HEK293 (cell line): ENCODE measurements around the gene S100A1.

Experiments used
- CTCF ChIA-PET: fragments of 350-600 bp; formaldehyde crosslinking; extraction: SDS; loops from one replicate; lab custom pipeline; 2021; ENCODE audit warnings: antibody characterized with exemption; lab: Yijun Ruan, JAX
- POLR2A ChIA-PET: fragments of 300-600 bp; formaldehyde crosslinking; extraction: SDS; loops from one replicate; lab custom pipeline; 2020; ENCODE audit warnings: antibody characterized with exemption, inconsistent platforms; lab: Yijun Ruan, JAX
- H3K27ac ChIP-seq: fragments of 200-500 bp; sonication (Bioruptor generic); 2 replicates; pipeline ENCODE4 v1.5.1; 2014; ENCODE audit warnings: low read depth, low read length, control low read depth, inconsistent platforms; ENCODE audit errors: extremely low read depth
- H3K36me3 ChIP-seq, 2 experiments: fragments of 200-500 bp in 1 of 2; sonication (Bioruptor generic) in 1 of 2; 1 replicate in 1 of 2; 2 replicates in 1 of 2; pipeline ENCODE4 v1.5.1; 2014 to 2017; ENCODE audit warnings: inconsistent platforms in 2 of 2, low read length in 2 of 2; ENCODE audit not compliant: control insufficient read depth in 2 of 2, insufficient read depth in 1 of 2
- H3K4me1 ChIP-seq: fragments of 200-500 bp; sonication (Bioruptor generic); 2 replicates; pipeline ENCODE4 v1.5.1; 2014; ENCODE audit warnings: mild to moderate bottlenecking, low read length, inconsistent platforms; ENCODE audit not compliant: control insufficient read depth, insufficient read depth
- H3K4me3 ChIP-seq: 2 replicates; pipeline ENCODE4 v1.5.1; 2011; ENCODE audit warnings: low read depth, mild to moderate bottlenecking, control low read depth, low read length, moderate library complexity
- H3K9me3 ChIP-seq: fragments of 200-500 bp; sonication (Bioruptor generic); 2 replicates; pipeline ENCODE4 v1.5.1; 2014; ENCODE audit warnings: low read depth, low read length, inconsistent platforms; ENCODE audit not compliant: control insufficient read depth, insufficient read depth
- BCL11B ChIP-seq: fragments of 450-650 bp; formaldehyde crosslinking; IDR thresholded peaks from 2 replicates; pipeline ENCODE4 v1.5.1; 2016; ENCODE audit warnings: low read depth, missing biosample characterization, missing genetic modification characterization
- EGR2 ChIP-seq: fragments of 450-650 bp; formaldehyde crosslinking; IDR thresholded peaks from 2 replicates; pipeline ENCODE4 v1.5.1; 2016; ENCODE audit warnings: low read depth, missing biosample characterization, missing genetic modification characterization
- GFI1B ChIP-seq: fragments of 450-650 bp; formaldehyde crosslinking; IDR thresholded peaks from 2 replicates; pipeline ENCODE4 v1.5.1; 2016; ENCODE audit warnings: missing biosample characterization, missing genetic modification characterization
- KLF1 ChIP-seq: fragments of 450-650 bp; formaldehyde crosslinking; IDR thresholded peaks from 2 replicates; pipeline ENCODE4 v1.5.1; 2016; ENCODE audit warnings: missing biosample characterization, missing genetic modification characterization
- MYNN ChIP-seq: fragments of 450-650 bp; formaldehyde crosslinking; IDR thresholded peaks from 2 replicates; pipeline ENCODE4 v1.5.1; 2016; ENCODE audit warnings: missing biosample characterization, missing genetic modification characterization, borderline replicate concordance
- PRDM1 ChIP-seq: fragments of 450-650 bp; formaldehyde crosslinking; IDR thresholded peaks from 2 replicates; pipeline ENCODE4; 2016; ENCODE audit warnings: missing biosample characterization, missing genetic modification characterization
- ZFHX2 ChIP-seq: fragments of 450-650 bp; formaldehyde crosslinking; conservative IDR thresholded peaks from 2 replicates; pipeline ENCODE4 v1.5.1; 2016; ENCODE audit warnings: missing biosample characterization, missing genetic modification characterization
- ZFP69B ChIP-seq: fragments of 450-650 bp; formaldehyde crosslinking; IDR thresholded peaks from 2 replicates; pipeline ENCODE4 v1.5.1; 2016; ENCODE audit warnings: missing biosample characterization, missing genetic modification characterization
- ZNF121 ChIP-seq: fragments of 450-650 bp; formaldehyde crosslinking; IDR thresholded peaks from 2 replicates; pipeline ENCODE4 v1.5.1; 2016; ENCODE audit warnings: missing biosample characterization, missing genetic modification characterization
- ZNF223 ChIP-seq: fragments of 450-650 bp; formaldehyde crosslinking; IDR thresholded peaks from 2 replicates; pipeline ENCODE4 v1.5.1; 2016; ENCODE audit warnings: missing biosample characterization, missing genetic modification characterization
- ZNF341 ChIP-seq: fragments of 450-650 bp; formaldehyde crosslinking; IDR thresholded peaks from 2 replicates; pipeline ENCODE4; 2016; ENCODE audit warnings: low read depth, missing biosample characterization, missing genetic modification characterization
- ZNF398 ChIP-seq: fragments of 450-650 bp; formaldehyde crosslinking; IDR thresholded peaks from 2 replicates; pipeline ENCODE4 v1.5.1; 2017; ENCODE audit warnings: missing biosample characterization, missing genetic modification characterization
- ZNF777 ChIP-seq: fragments of 450-650 bp; formaldehyde crosslinking; IDR thresholded peaks from 2 replicates; pipeline ENCODE4 v1.5.1; 2017; ENCODE audit warnings: missing biosample characterization, missing genetic modification characterization, borderline replicate concordance
- ZSCAN16 ChIP-seq: fragments of 450-650 bp; formaldehyde crosslinking; IDR thresholded peaks from 2 replicates; pipeline ENCODE4 v1.5.1; 2016; ENCODE audit warnings: missing biosample characterization, missing genetic modification characterization
- ZSCAN23 ChIP-seq: fragments of 450-650 bp; formaldehyde crosslinking; IDR thresholded peaks from 2 replicates; pipeline ENCODE4 v1.5.1; 2016; ENCODE audit warnings: missing biosample characterization, missing genetic modification characterization
- ZSCAN5A ChIP-seq: fragments of 450-650 bp; formaldehyde crosslinking; IDR thresholded peaks from 2 replicates; pipeline ENCODE4 v1.5.1; 2016; ENCODE audit warnings: missing biosample characterization, missing genetic modification characterization
- TF ChIP-seq, protein P1 (sequence below): fragments of 450-650 bp; formaldehyde crosslinking; IDR thresholded peaks from 2 replicates; pipeline ENCODE4 v1.5.1; 2016; ENCODE audit warnings: missing biosample characterization, missing genetic modification characterization

The S100A1 gene

DNA sequence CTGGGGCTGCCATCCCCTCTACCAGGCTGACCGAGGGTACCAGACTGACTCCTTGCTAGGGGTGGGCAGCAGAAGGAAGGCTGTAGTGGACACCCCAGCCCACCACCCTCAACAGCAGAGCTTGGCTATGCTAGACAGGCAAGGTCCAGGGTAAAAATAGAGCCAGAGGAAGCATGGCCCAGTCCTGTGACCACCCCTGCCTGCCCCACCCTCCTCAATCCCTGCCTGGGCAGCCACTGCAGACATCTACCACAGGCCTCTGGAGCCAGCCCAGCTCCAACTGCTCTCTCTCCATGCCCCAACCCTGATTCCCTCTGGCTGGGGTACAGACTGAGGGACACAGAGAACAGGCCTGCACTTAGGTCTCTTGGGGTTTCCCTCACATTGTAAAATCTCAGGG is 1.7 kb downstream of the S100A1 start:
- H3K27ac ChIP-seq = no peak overlapping the region
- ChIA-PET CTCF (interaction anchor here (0.6 to 7.4 kb wide), 3 partner anchors 43 to 119 kb away, joined by 3 to 54 read pairs (median 4); no protein-coding TSS in a partner anchor), POLR2A (interaction anchor here (0.9 to 1.5 kb wide), 3 partner anchors 16 to 63 kb away, joined by 3 to 6 read pairs (median 3); no protein-coding TSS in a partner anchor)

GRCh38 chr1:153630384-153630783 is 2.1 kb downstream of the S100A1 start:
- Histone ChIP-seq H3K4me3 (no peak overlapping the region), H3K36me3 (peaks cover 0 to 7% of the 10 kb centered on the region in 2 experiments; a peak in 2 of 3 replicates), H3K4me1 (0 out of 2 replicates have a peak, but pooled peaks cover 3% of the 10 kb centered on the region), H3K27ac (no peak overlapping the region), H3K9me3 (no peaks in the 10 kb centered on the region)
- no peak for TF ChIP-seq GFI1B (tag by site-specific recombination)
- peak; percentile 58; the same call in 1 of the 2 replicates for TF ChIP-seq ZFHX2 (tag by site-specific recombination)
- ChIA-PET POLR2A (interaction anchor here (0.9 to 1.5 kb wide), 3 partner anchors 16 to 64 kb away, joined by 3 to 6 read pairs (median 3); no protein-coding TSS in a partner anchor), CTCF (interaction anchor here (1.3 to 7.4 kb wide), 2 partner anchors 58 to 120 kb away, joined by 4 to 54 read pairs; no protein-coding TSS in a partner anchor)

More for the DNA sequence above, 1.7 kb downstream of the S100A1 start:
- Histone ChIP-seq H3K9me3 (no peaks in the 10 kb centered on the region), H3K4me3 (no peak overlapping the region), H3K36me3 (peaks cover 0 to 10% of the 10 kb centered on the region in 2 experiments; a peak in 2 of 3 replicates), H3K4me1 (0 out of 2 replicates have a peak, but pooled peaks cover 3% of the 10 kb centered on the region)
- TF ChIP-seq ZNF223 (tag by site-specific recombination) = 0 out of 2 replicates have a peak, but pooled peaks have one; percentile 19
- TF ChIP-seq ZFP69B (tag by site-specific recombination) = no peak
- TF ChIP-seq, all 188 proteins: peak for 1

- Histone ChIP-seq H3K4me3 (no peak overlapping the region), H3K9me3 (no peaks in the 10 kb centered on the region), H3K27ac (no peak overlapping the region), H3K4me1 (0 out of 2 replicates have a peak, but pooled peaks cover 3% of the 10 kb centered on the region), H3K36me3 (peaks cover 9 to 13% of the 10 kb centered on the region in 2 experiments; a peak in 2 of 3 replicates)
- ChIA-PET CTCF (interaction anchor here (1.3 kb wide), 1 partner anchor 59 kb away, joined by 4 read pairs; no protein-coding TSS in a partner anchor), POLR2A (no interaction called here)
- TF ChIP-seq EGR2 (tag by site-specific recombination) = peak; percentile 52; the same call in 1 of the 2 replicates
- TF ChIP-seq KLF1 (tag by site-specific recombination) = peak; percentile 46; the same call in 1 of the 2 replicates
- no peak for TF ChIP-seq ZNF777
- TF ChIP-seq PRDM1 = no peak
- TF ChIP-seq MYNN (tag by site-specific recombination) = no peak
- TF ChIP-seq ZNF398 = 0 out of 2 replicates have a peak, but pooled peaks have one; percentile 20
- TF ChIP-seq ZFHX2 (tag by site-specific recombination) = peak; percentile 28; the same call in 1 of the 2 replicates
These were observed 3.1 kb downstream of the S100A1 start for GRCh38 chr1:153631047-153632022.

GRCh38 chr1:153633161-153633753 is 5.0 kb downstream of the S100A1 start:
- CTCF ChIA-PET = interaction anchor here (0.6 to 2.1 kb wide), 8 partner anchors 8 to 354 kb away, joined by 3 to 9 read pairs (median 3); no protein-coding TSS in a partner anchor
- H3K27ac ChIP-seq = no peak overlapping the region
- TF ChIP-seq ZNF121 (tag by site-specific recombination) (peak; percentile 95), ZSCAN5A (no peak), ZNF341 (tag by site-specific recombination) (no peak), KLF1 (tag by site-specific recombination) (peak; percentile 17; the same call in 1 of the 2 replicates), ZSCAN23 (tag by site-specific recombination) (no peak), ZSCAN16 (tag by site-specific recombination) (no peak), BCL11B (tag by site-specific recombination) (no peak)
- TF ChIP-seq, protein P1, sequence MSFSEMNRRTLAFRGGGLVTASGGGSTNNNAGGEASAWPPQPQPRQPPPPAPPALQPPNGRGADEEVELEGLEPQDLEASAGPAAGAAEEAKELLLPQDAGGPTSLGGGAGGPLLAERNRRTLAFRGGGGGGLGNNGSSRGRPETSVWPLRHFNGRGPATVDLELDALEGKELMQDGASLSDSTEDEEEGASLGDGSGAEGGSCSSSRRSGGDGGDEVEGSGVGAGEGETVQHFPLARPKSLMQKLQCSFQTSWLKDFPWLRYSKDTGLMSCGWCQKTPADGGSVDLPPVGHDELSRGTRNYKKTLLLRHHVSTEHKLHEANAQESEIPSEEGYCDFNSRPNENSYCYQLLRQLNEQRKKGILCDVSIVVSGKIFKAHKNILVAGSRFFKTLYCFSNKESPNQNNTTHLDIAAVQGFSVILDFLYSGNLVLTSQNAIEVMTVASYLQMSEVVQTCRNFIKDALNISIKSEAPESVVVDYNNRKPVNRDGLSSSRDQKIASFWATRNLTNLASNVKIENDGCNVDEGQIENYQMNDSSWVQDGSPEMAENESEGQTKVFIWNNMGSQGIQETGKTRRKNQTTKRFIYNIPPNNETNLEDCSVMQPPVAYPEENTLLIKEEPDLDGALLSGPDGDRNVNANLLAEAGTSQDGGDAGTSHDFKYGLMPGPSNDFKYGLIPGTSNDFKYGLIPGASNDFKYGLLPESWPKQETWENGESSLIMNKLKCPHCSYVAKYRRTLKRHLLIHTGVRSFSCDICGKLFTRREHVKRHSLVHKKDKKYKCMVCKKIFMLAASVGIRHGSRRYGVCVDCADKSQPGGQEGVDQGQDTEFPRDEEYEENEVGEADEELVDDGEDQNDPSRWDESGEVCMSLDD = 0 out of 2 replicates have a peak, but pooled peaks have one; percentile 46

More at GRCh38 chr1:153633161-153633753, 5.0 kb downstream of the S100A1 start:
- Histone ChIP-seq H3K4me3 (no peak overlapping the region), H3K4me1 (no peaks in the 10 kb centered on the region), H3K9me3 (no peaks in the 10 kb centered on the region), H3K36me3 (peaks cover 19 to 32% of the 10 kb centered on the region in 2 experiments)
- POLR2A ChIA-PET = interaction anchor here (0.5 to 2.5 kb wide), 35 partner anchors 10 to 368 kb away, joined by 3 to 34 read pairs (median 6); partner anchors contain the start of genes CREB3L4, ILF2, INTS3 and RPS27
